IMR-90 (cell line): ENCODE data around the gene AICDA. TPM values are rescaled to one million over a fixed set of nuclear protein-coding genes. Genes with fewer than 3 reads are reported as not detected.

Source experiments
- ATAC-seq: fragments of 200-7000 bp; cut with Tn5 transposase; 2 replicates; pipeline ENCODE4 v1.9.1; 2020; ENCODE audit warnings: low read depth, mild to moderate bottlenecking, moderate library complexity
- BruUV-seq: library from RNA; stranded (reverse); fragments of 400-500 nt; replicated peaks from 2 replicates; lab custom pipeline; 2021; lab: Mats Ljungman, UMichigan
- CTCF ChIA-PET: fragments of 300-600 bp; formaldehyde crosslinking; extraction: SDS; loops from one replicate; lab custom pipeline; 2021; ENCODE audit warnings: antibody characterized with exemption; lab: Yijun Ruan, JAX
- POLR2A ChIA-PET: fragments of 300-600 bp; sonication (Branson Sonifier 250); formaldehyde crosslinking; loops from one replicate; lab custom pipeline; 2022; ENCODE audit warnings: antibody characterized with exemption; ENCODE audit not compliant: unreplicated experiment; lab: Charles Lee
- DNase-seq: peaks from one replicate; pipeline ENCODE4 v3.0.0; 2013
- H2AFZ ChIP-seq: replicated peaks from 2 replicates; pipeline ENCODE3; 2013; ENCODE audit warnings: low read length, mild to moderate bottlenecking; ENCODE audit not compliant: poor library complexity
- H2AK5ac ChIP-seq: 2 replicates; pipeline ENCODE4 v1.6.1; 2013; ENCODE audit warnings: low read depth, low read length, inconsistent platforms
- H2AK9ac ChIP-seq: replicated peaks from 2 replicates; pipeline ENCODE3; 2013; ENCODE audit warnings: mild to moderate bottlenecking, low read depth, low read length, moderate library complexity; ENCODE audit not compliant: poor library complexity
- H2BK120ac ChIP-seq: 2 replicates; pipeline ENCODE4 v1.6.1; 2013; ENCODE audit warnings: low read depth, low read length, inconsistent platforms
- H2BK15ac ChIP-seq: 3 replicates; pipeline ENCODE4 v1.6.1; 2013; ENCODE audit warnings: low read depth, low read length, inconsistent platforms
- H2BK20ac ChIP-seq: 2 replicates; pipeline ENCODE4 v1.6.1; 2013; ENCODE audit warnings: low read depth, mild to moderate bottlenecking, inconsistent platforms, low read length, moderate library complexity
- H2BK5ac ChIP-seq: 2 replicates; pipeline ENCODE4 v1.6.1; 2013; ENCODE audit warnings: mild to moderate bottlenecking, low read depth, low read length, inconsistent platforms; ENCODE audit not compliant: poor library complexity, severe bottlenecking
- H3K14ac ChIP-seq: replicated peaks from 2 replicates; pipeline ENCODE4 v1.6.1; 2013; ENCODE audit warnings: low read depth, low read length, inconsistent platforms
- H3K18ac ChIP-seq: 2 replicates; pipeline ENCODE4 v1.6.1; 2013; ENCODE audit warnings: low read depth, low read length, control low read depth
- H3K23ac ChIP-seq: 2 replicates; pipeline ENCODE4 v1.6.1; 2013; ENCODE audit warnings: low read depth, low read length, inconsistent platforms
- H3K27ac ChIP-seq: 2 replicates; pipeline ENCODE4 v1.5.1; 2013; ENCODE audit warnings: mild to moderate bottlenecking, control low read depth, low read length; ENCODE audit not compliant: insufficient read depth
- H3K27me3 ChIP-seq: 2 replicates; pipeline ENCODE4 v1.6.1; 2013; ENCODE audit warnings: low read length; ENCODE audit not compliant: control insufficient read depth, insufficient read depth
- H3K36me3 ChIP-seq: 2 replicates; pipeline ENCODE4 v1.6.1; 2013; ENCODE audit warnings: low read length, mixed read lengths; ENCODE audit not compliant: control insufficient read depth, insufficient read depth
- H3K4ac ChIP-seq: 2 replicates; pipeline ENCODE4 v1.6.1; 2013; ENCODE audit warnings: low read depth, low read length, inconsistent platforms
- H3K4me1 ChIP-seq: 2 replicates; pipeline ENCODE4 v1.6.1; 2013; ENCODE audit warnings: low read length, mixed read lengths; ENCODE audit not compliant: control insufficient read depth, insufficient read depth
- H3K4me2 ChIP-seq: 2 replicates; pipeline ENCODE4 v1.6.1; 2013; ENCODE audit warnings: low read depth, mild to moderate bottlenecking, control low read depth, low read length, moderate library complexity
- H3K4me3 ChIP-seq: 2 replicates; pipeline ENCODE4 v1.5.1; 2013; ENCODE audit warnings: low read depth, mild to moderate bottlenecking, control low read depth, low read length, moderate library complexity; ENCODE audit not compliant: insufficient read depth
- H3K56ac ChIP-seq: 2 replicates; pipeline ENCODE4 v1.6.1; 2013; ENCODE audit warnings: low read length, inconsistent platforms; ENCODE audit not compliant: insufficient read depth; ENCODE audit errors: extremely low read depth
- H3K79me1 ChIP-seq, 2 experiments: 2 replicates each; pipeline ENCODE4 v1.6.1; 2013; ENCODE audit warnings: low read length in 2 of 2, inconsistent platforms in 1 of 2, low read depth in 1 of 2
- H3K9ac ChIP-seq: 2 replicates; pipeline ENCODE4 v1.6.1; 2013; ENCODE audit warnings: low read depth, low read length, control low read depth
- H3K9me1 ChIP-seq: 2 replicates; pipeline ENCODE4 v1.6.1; 2013; ENCODE audit warnings: low read length, inconsistent platforms; ENCODE audit not compliant: insufficient read depth
- H3K9me3 ChIP-seq: 2 replicates; pipeline ENCODE4 v1.6.1; 2013; ENCODE audit warnings: low read length; ENCODE audit not compliant: control insufficient read depth, insufficient read depth
- H4K20me1 ChIP-seq: 2 replicates; pipeline ENCODE4 v1.6.1; 2013; ENCODE audit warnings: low read length, inconsistent platforms; ENCODE audit not compliant: insufficient read depth
- H4K5ac ChIP-seq: 2 replicates; pipeline ENCODE4 v1.6.1; 2013; ENCODE audit warnings: mild to moderate bottlenecking, low read depth, low read length, control low read depth
- H4K8ac ChIP-seq, 2 experiments: 2 replicates each; pipeline ENCODE4 v1.6.1; 2013; ENCODE audit warnings: low read depth in 2 of 2, low read length in 2 of 2, control low read depth in 1 of 2, inconsistent platforms in 1 of 2
- H4K91ac ChIP-seq: 2 replicates; pipeline ENCODE4 v1.6.1; 2013; ENCODE audit warnings: low read depth, low read length, inconsistent platforms; ENCODE audit not compliant: insufficient read depth
- BHLHE40 ChIP-seq: fragments of 150-350 bp; IDR thresholded peaks from 2 replicates; pipeline ENCODE4 v1.6.1; 2016; ENCODE audit warnings: mild to moderate bottlenecking, low read depth, low read length
- CEBPB ChIP-seq: IDR thresholded peaks from 2 replicates; pipeline ENCODE4 v1.6.1; 2012; ENCODE audit warnings: low read depth, low read length, improper control_type of control experiment
- FOS ChIP-seq: fragments of 150-350 bp; IDR thresholded peaks from 2 replicates; pipeline ENCODE4 v1.6.1; 2016; ENCODE audit warnings: low read depth, low read length
- MAZ ChIP-seq: IDR thresholded peaks from 2 replicates; pipeline ENCODE4 v1.6.1; 2012; ENCODE audit warnings: low read depth, mild to moderate bottlenecking, low read length, improper control_type of control experiment, moderate library complexity, borderline replicate concordance
- MXI1 ChIP-seq: IDR thresholded peaks from 2 replicates; pipeline ENCODE4 v1.6.1; 2012; ENCODE audit warnings: low read depth, mild to moderate bottlenecking, low read length, moderate library complexity, borderline replicate concordance
- POLR2A ChIP-seq: IDR thresholded peaks from 2 replicates; pipeline ENCODE4 v1.6.1; 2012; ENCODE audit warnings: mild to moderate bottlenecking, low read depth, low read length
- RAD21 ChIP-seq: IDR thresholded peaks from 2 replicates; pipeline ENCODE4 v1.6.1; 2012; ENCODE audit warnings: low read length, improper control_type of control experiment
- RFX5 ChIP-seq: IDR thresholded peaks from 2 replicates; pipeline ENCODE4 v1.8.0; 2012; ENCODE audit warnings: low read depth, mild to moderate bottlenecking, low read length, moderate library complexity
- SMC3 ChIP-seq: fragments of 150-350 bp; IDR thresholded peaks from 2 replicates; pipeline ENCODE4 v1.6.1; 2016; ENCODE audit warnings: low read depth, mild to moderate bottlenecking, antibody characterized with exemption, low read length, moderate library complexity
- WGBS, 2 experiments: methylation state at CpG; one replicate each; pipeline versions ENCODE4 v1.1.5 to v1.1.7; 2013; ENCODE audit warnings: missing lambda C conversion rate in 2 of 2; ENCODE audit not compliant: insufficient read length in 1 of 2; ENCODE audit errors: extremely low coverage in 2 of 2; 5-methylcytosine and 5-hydroxymethylcytosine counted together
- dilution Hi-C: fragments of 300-500 bp; cut with HindIII; formaldehyde crosslinking; loops from one replicate; pipeline ENCODE4 v1.14.3; 2018; ENCODE audit warnings: low sequenced_read_pairs; ENCODE audit not compliant: unreplicated experiment
- in situ Hi-C: fragments of 300-500 bp; cut with MboI; formaldehyde crosslinking; loops from 3 replicates; pipeline ENCODE4 v1.14.3; 2019; ENCODE audit warnings: low sequenced_read_pairs, inconsistent platforms, mixed read lengths
- intact Hi-C: fragments of 100-400 bp; cut with micrococcal nuclease; formaldehyde crosslinking; loops from 2 replicates; pipeline ENCODE4 v1.10.0; 2022
- polyA plus RNA-seq, 3 experiments: library from polyadenylated mRNA; depleted of rRNA; stranded (reverse); fragments of >200 nt; gene quantifications; 2 replicates each; pipeline ENCODE4 v1.2.3, GENCODE V29; 2012; ENCODE audit warnings: low replicate concordance in 1 of 3
- total RNA-seq: library from RNA; depleted of rRNA; stranded (reverse); fragments of >200 nt; gene quantifications from 2 replicates; pipeline ENCODE4 v1.2.3, GENCODE V29; 2012
- TF ChIP-seq, protein P1 (sequence below): conservative IDR thresholded peaks from 2 replicates; pipeline ENCODE4 v1.5.1; 2012; ENCODE audit warnings: mild to moderate bottlenecking, low read depth, low read length, improper control_type of control experiment

AICDA gene
- total and polyA plus RNA-seq, 2 of the 4 experiments (the other 2 are of a cell fraction), result not detected

DNA sequence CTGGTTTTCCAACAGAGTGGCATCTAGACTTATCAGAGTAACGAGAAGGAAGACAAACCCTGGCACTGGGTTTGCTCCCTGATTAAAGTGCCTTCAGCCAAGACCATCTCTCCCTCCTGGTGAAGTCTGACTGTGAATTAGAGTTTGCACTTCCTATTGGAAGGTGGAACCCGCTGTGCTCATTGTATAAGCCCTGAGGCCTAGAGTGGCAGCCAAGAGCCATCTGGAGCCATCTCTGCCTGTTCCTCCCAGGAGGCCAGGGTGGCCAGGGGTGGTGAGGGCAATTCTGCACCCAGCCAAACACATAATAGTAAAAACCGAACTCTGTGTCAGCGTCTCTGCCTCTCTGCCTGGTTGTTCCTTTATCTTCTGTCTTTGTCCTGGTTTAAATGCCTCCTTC lies 25.0 kb upstream of the AICDA start:
- H2AK9ac ChIP-seq, result no peak overlapping the region
- H3K4me3 ChIP-seq, result no peak overlapping the region
- no peak overlapping the region for H2BK120ac ChIP-seq
- no peak for ATAC-seq
- POLR2A ChIA-PET, result no interaction called here
- no peak overlapping the region for H2BK5ac ChIP-seq
- H3K79me1 ChIP-seq, result no peaks in the 10 kb centered on the region
- no peak overlapping the region for H3K9ac ChIP-seq
- H2BK20ac ChIP-seq, result no peak overlapping the region
- no peak overlapping the region for H4K8ac ChIP-seq
- H3K36me3 ChIP-seq, result no peaks in the 10 kb centered on the region
- no CpG with 5 or more reads among the region's 4 CpGs for WGBS, 2 experiments
- no peak overlapping the region for H3K14ac ChIP-seq
- H3K56ac ChIP-seq, result no peak overlapping the region
- H3K4me2 ChIP-seq, result no peak overlapping the region
- no peaks in the 10 kb centered on the region for H4K20me1 ChIP-seq
- no peaks in the 10 kb centered on the region for H3K9me1 ChIP-seq
- H3K18ac ChIP-seq, result no peak overlapping the region
- no peak overlapping the region for H3K4ac ChIP-seq
- no peak overlapping the region for H2AK5ac ChIP-seq
- no peak overlapping the region for H4K5ac ChIP-seq
- 0 out of 2 replicates have a peak, but pooled peaks cover 2% of the 10 kb centered on the region for H3K27me3 ChIP-seq
- H2AFZ ChIP-seq, result no peak overlapping the region
- no peaks in the 10 kb centered on the region for H3K4me1 ChIP-seq
- TF ChIP-seq CEBPB, result no peak
- TF ChIP-seq RFX5, result no peak
- TF ChIP-seq, protein P1, sequence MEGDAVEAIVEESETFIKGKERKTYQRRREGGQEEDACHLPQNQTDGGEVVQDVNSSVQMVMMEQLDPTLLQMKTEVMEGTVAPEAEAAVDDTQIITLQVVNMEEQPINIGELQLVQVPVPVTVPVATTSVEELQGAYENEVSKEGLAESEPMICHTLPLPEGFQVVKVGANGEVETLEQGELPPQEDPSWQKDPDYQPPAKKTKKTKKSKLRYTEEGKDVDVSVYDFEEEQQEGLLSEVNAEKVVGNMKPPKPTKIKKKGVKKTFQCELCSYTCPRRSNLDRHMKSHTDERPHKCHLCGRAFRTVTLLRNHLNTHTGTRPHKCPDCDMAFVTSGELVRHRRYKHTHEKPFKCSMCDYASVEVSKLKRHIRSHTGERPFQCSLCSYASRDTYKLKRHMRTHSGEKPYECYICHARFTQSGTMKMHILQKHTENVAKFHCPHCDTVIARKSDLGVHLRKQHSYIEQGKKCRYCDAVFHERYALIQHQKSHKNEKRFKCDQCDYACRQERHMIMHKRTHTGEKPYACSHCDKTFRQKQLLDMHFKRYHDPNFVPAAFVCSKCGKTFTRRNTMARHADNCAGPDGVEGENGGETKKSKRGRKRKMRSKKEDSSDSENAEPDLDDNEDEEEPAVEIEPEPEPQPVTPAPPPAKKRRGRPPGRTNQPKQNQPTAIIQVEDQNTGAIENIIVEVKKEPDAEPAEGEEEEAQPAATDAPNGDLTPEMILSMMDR, result no peak
- TF ChIP-seq MAZ, result no peak
- no peak for TF ChIP-seq SMC3
- TF ChIP-seq MXI1, result no peak
- TF ChIP-seq POLR2A, result no peak
- no peak for TF ChIP-seq FOS
- no peak for TF ChIP-seq BHLHE40
- TF ChIP-seq RAD21, result no peak
- H2BK15ac ChIP-seq, result no peak overlapping the region
- BruUV-seq, result no TSS peak
- no peak for DNase-seq
- no peak overlapping the region for H4K91ac ChIP-seq
- CTCF ChIA-PET, result interaction anchor here (0.6 to 0.8 kb wide), 2 partner anchors 20 to 253 kb away, joined by 3 to 4 read pairs; no protein-coding TSS in a partner anchor
- in situ Hi-C loops (no loop called here), dilution Hi-C loops (no loop called here), intact Hi-C loops (no loop called here)
- H3K27ac ChIP-seq, result no peak overlapping the region
- no peak overlapping the region for H3K23ac ChIP-seq
- no peaks in the 10 kb centered on the region for H3K9me3 ChIP-seq
